ENCODE results near the gene CES3.
"Not testable (repeated sequence)": the region's sequence is repeated elsewhere in the genome, so short reads cannot be mapped to it uniquely, and the experiment has no call there.

CES3 gene

GRCh38 chr16:66926171-66926947 is 34.7 kb upstream of the CES3 start:
- peak; percentile 15 for DNase-seq (ENCODE audit: low read depth)

GRCh38 chr16:66926961-66927436 is 34.1 kb upstream of the CES3 start:
- DNase-seq (ENCODE audit: low read depth): peak; percentile 95

GRCh38 chr16:66927918-66928649 is 33.0 kb upstream of the CES3 start:
- peak; percentile 62 for DNase-seq (ENCODE audit: low read depth)

- peak; percentile 45 for DNase-seq (ENCODE audit: low read depth)
These were observed 32.2 kb upstream of the CES3 start for GRCh38 chr16:66928702-66929388.

GRCh38 chr16:66930189-66930588 is 30.9 kb upstream of the CES3 start:
- no peak for DNase-seq (ENCODE audit: low read depth)

- DNase-seq (ENCODE audit: low read depth): no peak
These were observed 29.4 kb upstream of the CES3 start for GRCh38 chr16:66931665-66932064.

GRCh38 chr16:66932076-66932475 is 29.0 kb upstream of the CES3 start:
- DNase-seq (ENCODE audit: low read depth): no peak

GRCh38 chr16:66933776-66934137 is 27.3 kb upstream of the CES3 start:
- DNase-seq (ENCODE audit: low read depth): no peak

- peak; percentile 83 for DNase-seq (ENCODE audit: low read depth)
These were observed 26.8 kb upstream of the CES3 start, which contains the start of gene CIAO2B for GRCh38 chr16:66934138-66934838. Gene CIAO2B, minus strand, starts transcription at chr16:66934402. Its CDS starts 38 bp downstream, at chr16:66934364.

GRCh38 chr16:66934839-66935313 is 26.2 kb upstream of the CES3 start:
- DNase-seq (ENCODE audit: low read depth): not testable (repeated sequence)

- peak; percentile 53 for DNase-seq (ENCODE audit: low read depth)
These were observed 25.6 kb upstream of the CES3 start, which contains the start of gene CES2 for GRCh38 chr16:66935314-66936011. Gene CES2, plus strand, starts transcription at chr16:66935516. Its CDS starts 120 bp downstream, at chr16:66935636.

GRCh38 chr16:66936462-66936861 is 24.6 kb upstream of the CES3 start:
- DNase-seq (ENCODE audit: low read depth): no peak

GRCh38 chr16:66936889-66937554 is 24.0 kb upstream of the CES3 start:
- no peak for DNase-seq (ENCODE audit: low read depth)

GRCh38 chr16:66937725-66938337 is 23.2 kb upstream of the CES3 start:
- DNase-seq (ENCODE audit: low read depth): no peak

- no peak for DNase-seq (ENCODE audit: low read depth)
These were observed 21.7 kb upstream of the CES3 start for GRCh38 chr16:66939366-66939765.

GRCh38 chr16:66940236-66940635 is 20.8 kb upstream of the CES3 start:
- no peak for DNase-seq (ENCODE audit: low read depth)

- no peak for DNase-seq (ENCODE audit: low read depth)
These were observed 18.1 kb upstream of the CES3 start for GRCh38 chr16:66942981-66943380.

GRCh38 chr16:66943426-66944053 is 17.5 kb upstream of the CES3 start:
- DNase-seq (ENCODE audit: low read depth): no peak

GRCh38 chr16:66944054-66944441 is 17.0 kb upstream of the CES3 start:
- DNase-seq (ENCODE audit: low read depth): no peak

- DNase-seq (ENCODE audit: low read depth): not testable (repeated sequence)
These were observed 16.1 kb upstream of the CES3 start for GRCh38 chr16:66944971-66945370.

Data from EH (cell line).